Liver (tissue), 9 donors: ENCODE results near the gene FAM24A. TPM values are rescaled to one million over a fixed set of nuclear protein-coding genes. Genes with fewer than 3 reads are reported as not detected.

Source experiments
- DNase-seq: peaks from one replicate; pipeline ENCODE4 v3.0.0-alpha.2; 2017; ENCODE audit warnings: low spot score
- H3K27ac ChIP-seq, 2 donors: one replicate each; pipeline ENCODE4 v1.7.0; 2013; ENCODE audit warnings: inconsistent platforms in 2 of 2, low read length in 2 of 2, control low read depth in 1 of 2, low read depth in 1 of 2, mild to moderate bottlenecking in 1 of 2
- H3K27me3 ChIP-seq, 4 donors: one replicate each; pipeline versions ENCODE4 v1.6.1 to v1.7.0; 2013; ENCODE audit warnings: low read length in 3 of 4, inconsistent platforms in 1 of 4, mild to moderate bottlenecking in 1 of 4, moderate library complexity in 1 of 4; ENCODE audit not compliant: control insufficient read depth in 4 of 4, insufficient read depth in 4 of 4
- H3K36me3 ChIP-seq, 4 donors: one replicate each; pipeline versions ENCODE4 v1.6.1 to v1.7.0; 2013; ENCODE audit warnings: low read length in 3 of 4, mild to moderate bottlenecking in 3 of 4, low read depth in 1 of 4, moderate library complexity in 1 of 4; ENCODE audit not compliant: control insufficient read depth in 4 of 4, insufficient read depth in 3 of 4
- H3K4me1 ChIP-seq, 4 donors: one replicate each; pipeline versions ENCODE4 v1.6.1 to v1.7.0; 2013; ENCODE audit warnings: low read length in 3 of 4, mild to moderate bottlenecking in 3 of 4, moderate library complexity in 1 of 4; ENCODE audit not compliant: control insufficient read depth in 4 of 4, insufficient read depth in 4 of 4
- H3K4me3 ChIP-seq, 3 donors: one replicate each; pipeline versions ENCODE4 v1.6.1 to v1.7.0; 2013; ENCODE audit warnings: low read length in 3 of 3, control low read depth in 1 of 3, low read depth in 1 of 3, mild to moderate bottlenecking in 1 of 3
- H3K9ac ChIP-seq, 2 donors: one replicate each; pipeline ENCODE4 v1.7.0; 2013; ENCODE audit warnings: low read length in 2 of 2, mild to moderate bottlenecking in 2 of 2, moderate library complexity in 2 of 2, control low read depth in 1 of 2, low read depth in 1 of 2
- H3K9me3 ChIP-seq, 4 donors: one replicate each; pipeline versions ENCODE4 v1.6.1 to v1.7.0; 2013; ENCODE audit warnings: low read length in 3 of 4; ENCODE audit not compliant: control insufficient read depth in 4 of 4
- CTCF ChIP-seq: fragments of 150-350 bp; IDR thresholded peaks from 2 replicates; pipeline ENCODE4 v1.5.1; 2017; ENCODE audit warnings: improper control_type of control experiment, low read depth, low read length; ENCODE audit not compliant: missing input control
- FOXA2 ChIP-seq: IDR thresholded peaks from 2 replicates; pipeline ENCODE4 v1.6.1; 2016; ENCODE audit warnings: antibody characterized with exemption
- GABPA ChIP-seq, 2 donors: IDR thresholded peaks in 1 of 2; conservative IDR thresholded peaks in 1 of 2; 2 replicates each; pipeline ENCODE4 v1.6.1; 2016; ENCODE audit warnings: antibody characterized with exemption in 2 of 2, mild to moderate bottlenecking in 1 of 2, moderate library complexity in 1 of 2
- REST ChIP-seq: IDR thresholded peaks from 2 replicates; pipeline ENCODE4 v1.6.1; 2016; ENCODE audit warnings: antibody characterized with exemption, mild to moderate bottlenecking
- RXRA ChIP-seq, 2 donors: IDR thresholded peaks; 2 replicates each; pipeline ENCODE4 v1.6.1; 2017 to 2018; ENCODE audit warnings: antibody characterized with exemption in 2 of 2, mild to moderate bottlenecking in 1 of 2
- SP1 ChIP-seq: IDR thresholded peaks from 2 replicates; pipeline ENCODE4 v1.6.1; 2018; ENCODE audit warnings: antibody characterized with exemption, mild to moderate bottlenecking
- YY1 ChIP-seq: IDR thresholded peaks from 2 replicates; pipeline ENCODE4 v1.6.1; 2016; ENCODE audit warnings: antibody characterized with exemption, mild to moderate bottlenecking
- ZBTB33 ChIP-seq: IDR thresholded peaks from 2 replicates; pipeline ENCODE4 v1.6.1; 2016; ENCODE audit warnings: antibody characterized with exemption
- whole genome bisulfite sequencing: extraction: QIAGEN DNeasy Blood & Tissue Kit; methylation state at CpG from one replicate; pipeline ENCODE4 v1.1.7; 2013; 5-methylcytosine and 5-hydroxymethylcytosine counted together
- polyA plus RNA-seq, 2 donors: library from polyadenylated mRNA; stranded (reverse) in 1 of 2; unstranded in 1 of 2; fragments of 200-250 nt in 1 of 2; fragments of >200 nt in 1 of 2; fragmentation: Nextera tagmentation in 1 of 2; extraction: Ambion mirVana in 1 of 2; gene quantifications; one replicate each; pipeline versions ENCODE4 v1.2.1 to v1.2.3, GENCODE V29; 2013 to 2015
- total RNA-seq, 2 donors: library from RNA; depleted of rRNA; stranded (reverse); fragments of >200 nt; gene quantifications; one replicate each; pipeline ENCODE4 v1.2.3, GENCODE V29; 2014
- donor health status: healthy.
- donor health status: healthy.
- donor health status: healthy.
- donor health status: healthy.
- donor health status: healthy.

FAM24A gene
- total and polyA plus RNA-seq, 4 donors: not detected

- no peaks in the 10 kb centered on the region for H3K27me3 ChIP-seq
- H3K27ac ChIP-seq: no peak overlapping the region
- H3K36me3 ChIP-seq: peaks cover 0 to 17% (median 13%) of the 10 kb centered on the region in 4 donors
- H3K4me3 ChIP-seq: no peak overlapping the region
- H3K4me1 ChIP-seq: no peaks in the 10 kb centered on the region
- TF ChIP-seq SP1 (no peak), YY1 (no peak), RXRA (IDR thresholded peaks at IDR 0.05) (no peak), ZBTB33 (no peak)
- no peak for DNase-seq
- WGBS: 95% methylated on average over 1 of the region's 1 CpG
- no peaks in the 10 kb centered on the region for H3K9me3 ChIP-seq
- no peak overlapping the region for H3K9ac ChIP-seq
Observed at GRCh38 chr10:122939856-122940543, 29.6 kb downstream of the FAM24A start.

- H3K9ac ChIP-seq: no peak overlapping the region
- no peak overlapping the region for H3K27ac ChIP-seq
- WGBS: 98% methylated on average over 3 of the region's 3 CpGs
- no peak overlapping the region for H3K4me3 ChIP-seq
- no peaks in the 10 kb centered on the region for H3K27me3 ChIP-seq
- H3K36me3 ChIP-seq: peaks cover 3 to 16% (median 12%) of the 10 kb centered on the region in 4 donors
- H3K4me1 ChIP-seq: peaks cover 3 to 10% (median 5%) of the 10 kb centered on the region in 4 donors
- TF ChIP-seq FOXA2 (no peak), SP1 (no peak), GABPA (IDR thresholded peaks at IDR 0.05 in 1 of 2, conservative IDR thresholded peaks at IDR 0.05 in 1 of 2) (no peak), CTCF (no peak), REST (no peak)
- DNase-seq: no peak
- H3K9me3 ChIP-seq: no peaks in the 10 kb centered on the region
Observed at GRCh38 chr10:122949296-122949695, 38.9 kb downstream of the FAM24A start.
